Panc1 (cell line): Measurements from ENCODE around the gene THSD7B. TPM values are rescaled to one million over a fixed set of nuclear protein-coding genes. Genes with fewer than 3 reads are reported as not detected.

Experiments
- ATAC-seq: fragments of 200-7000 bp; cut with Tn5 transposase; 2 replicates; pipeline ENCODE4 v1.9.1; 2020; ENCODE audit warnings: mild to moderate bottlenecking, moderate library complexity
- BruUV-seq: library from RNA; stranded (reverse); fragments of 400-500 nt; replicated peaks from 2 replicates; lab custom pipeline; 2021; lab: Mats Ljungman, UMichigan
- CTCF ChIA-PET: fragments of 300-600 bp; sonication (Branson Sonifier 250); formaldehyde crosslinking; loops from one replicate; lab custom pipeline; 2022; ENCODE audit warnings: antibody characterized with exemption; lab: Charles Lee
- POLR2A ChIA-PET: fragments of 300-600 bp; sonication (Branson Sonifier 250); formaldehyde crosslinking; loops from one replicate; lab custom pipeline; 2022; ENCODE audit warnings: antibody characterized with exemption; lab: Charles Lee
- DNase-seq: peaks from one replicate; pipeline ENCODE4 v3.0.0-alpha.2; 2010; ENCODE audit warnings: low read depth, low spot score
- H3K27ac ChIP-seq: 2 replicates; pipeline ENCODE4 v1.5.1; 2011; ENCODE audit warnings: mild to moderate bottlenecking, low read length, inconsistent platforms
- H3K27me3 ChIP-seq: fragments of 200-500 bp; sonication (Bioruptor generic); 2 replicates; pipeline ENCODE4 v1.6.0; 2014; ENCODE audit warnings: low read length, inconsistent platforms; ENCODE audit not compliant: control insufficient read depth, insufficient read depth
- H3K36me3 ChIP-seq: fragments of 200-500 bp; sonication (Bioruptor generic); 2 replicates; pipeline ENCODE4 v1.5.1; 2014; ENCODE audit warnings: inconsistent platforms, mild to moderate bottlenecking, low read length, moderate library complexity; ENCODE audit not compliant: control insufficient read depth, insufficient read depth
- H3K4me1 ChIP-seq: 2 replicates; pipeline ENCODE4 v1.5.1; 2011; ENCODE audit warnings: inconsistent platforms, mild to moderate bottlenecking, low read length, moderate library complexity; ENCODE audit not compliant: control insufficient read depth, insufficient read depth
- H3K4me3 ChIP-seq, 2 experiments: 2 replicates each; pipeline ENCODE4 v1.5.1; 2011 to 2012; ENCODE audit warnings: low read depth in 2 of 2, low read length in 2 of 2, mild to moderate bottlenecking in 2 of 2, inconsistent platforms in 1 of 2, moderate library complexity in 1 of 2
- H3K9me3 ChIP-seq: fragments of 200-500 bp; sonication (Bioruptor generic); 2 replicates; pipeline ENCODE4 v1.5.1; 2014; ENCODE audit warnings: low read depth, mild to moderate bottlenecking, inconsistent platforms, low read length, moderate library complexity; ENCODE audit not compliant: control insufficient read depth, insufficient read depth
- CTCF ChIP-seq: fragments of 450-650 bp; IDR thresholded peaks from 2 replicates; pipeline ENCODE4 v1.5.1; 2017; ENCODE audit warnings: mild to moderate bottlenecking
- POLR2AphosphoS5 ChIP-seq: IDR thresholded peaks from 2 replicates; pipeline ENCODE4 v1.6.1; 2012; ENCODE audit warnings: mild to moderate bottlenecking, low read depth, low read length, moderate library complexity
- REST ChIP-seq, 2 experiments: IDR thresholded peaks; 2 replicates each; pipeline ENCODE4 v1.6.1; 2011 to 2012; ENCODE audit warnings: low read depth in 2 of 2, control low read depth in 1 of 2, low read length in 1 of 2, mild to moderate bottlenecking in 1 of 2, moderate library complexity in 1 of 2; ENCODE audit not compliant: insufficient read depth in 1 of 2
- SIN3A ChIP-seq: IDR thresholded peaks from 2 replicates; pipeline ENCODE4 v1.6.1; 2012; ENCODE audit warnings: low read depth, mild to moderate bottlenecking, low read length, moderate library complexity, borderline replicate concordance; ENCODE audit not compliant: insufficient read depth
- TCF7L2 ChIP-seq: IDR thresholded peaks from 2 replicates; pipeline ENCODE4 v1.6.1; 2011; ENCODE audit warnings: mild to moderate bottlenecking, low read depth, low read length, inconsistent platforms
- in situ Hi-C: cut with HindIII; loops from 2 replicates; pipeline ENCODE4 v1.10.0; 2016; ENCODE audit warnings: low sequenced_read_pairs, low pct_unique_long_range_greater_than_20kb
- intact Hi-C: fragments of 100-400 bp; cut with micrococcal nuclease; formaldehyde crosslinking; loops from one replicate; pipeline ENCODE4 v1.10.0; 2022; ENCODE audit not compliant: unreplicated experiment
- total RNA-seq: library from RNA; stranded (reverse); gene quantifications from one replicate; pipeline ENCODE4 v1.2.1, GENCODE V29; 2021; ENCODE audit not compliant: unreplicated experiment

THSD7B gene
- total RNA-seq, 1 experiment from 2014 or later = not detected

GRCh38 chr2:137207030-137207429 lies 441.7 kb downstream of the THSD7B start:
- BruUV-seq = no TSS peak
- Histone ChIP-seq H3K9me3 (no peaks in the 10 kb centered on the region), H3K27ac (no peak overlapping the region), H3K4me1 (no peaks in the 10 kb centered on the region), H3K27me3 (no peaks in the 10 kb centered on the region), H3K4me3 (no peak overlapping the region), H3K36me3 (no peaks in the 10 kb centered on the region)
- ATAC-seq (no peak), DNase-seq (no peak)
- TF ChIP-seq TCF7L2 (no peak), CTCF (no peak), SIN3A (no peak), POLR2AphosphoS5 (no peak), REST (IDR thresholded peaks at IDR 0.05; ENCODE audit: insufficient read depth in 1 of 2, low read depth in 2 of 2, low read length in 1 of 2) (no peak)
- intact Hi-C loops = no loop called here
- in situ Hi-C loops = no loop called here
- ChIA-PET CTCF (no interaction called here), POLR2A (no interaction called here)

- ATAC-seq (no peak), DNase-seq (no peak)
- H3K4me1 ChIP-seq = no peaks in the 10 kb centered on the region
- TF ChIP-seq REST (IDR thresholded peaks at IDR 0.05; ENCODE audit: insufficient read depth in 1 of 2, low read depth in 2 of 2, low read length in 1 of 2) = no peak
- BruUV-seq = no TSS peak
- no peaks in the 10 kb centered on the region for H3K36me3 ChIP-seq
- H3K9me3 ChIP-seq = no peaks in the 10 kb centered on the region
- intact Hi-C loops = no loop called here
- no peak overlapping the region for H3K27ac ChIP-seq
- in situ Hi-C loops = no loop called here
- no peaks in the 10 kb centered on the region for H3K27me3 ChIP-seq
- ChIA-PET POLR2A (no interaction called here), CTCF (no interaction called here)
- H3K4me3 ChIP-seq = no peak overlapping the region
Measured at GRCh38 chr2:137208431-137208891, 443.1 kb downstream of the THSD7B start.
